PC-3 (cell line): Measurements from ENCODE around the gene EHMT1. TPM values are rescaled to one million over a fixed set of nuclear protein-coding genes. Genes with fewer than 3 reads are reported as not detected.

Source experiments
- ATAC-seq: fragments of 200-7000 bp; cut with Tn5 transposase; 2 replicates; pipeline ENCODE4 v1.9.1; 2020; ENCODE audit warnings: mild to moderate bottlenecking, moderate library complexity
- BruUV-seq: library from RNA; stranded (reverse); fragments of 400-500 nt; replicated peaks from 2 replicates; lab custom pipeline; 2021; lab: Mats Ljungman, UMichigan
- CTCF ChIA-PET: fragments of 300-600 bp; sonication (Branson Sonifier 250); formaldehyde crosslinking; loops from one replicate; lab custom pipeline; 2022; ENCODE audit warnings: antibody characterized with exemption; lab: Charles Lee
- POLR2A ChIA-PET: fragments of 300-600 bp; sonication (Branson Sonifier 250); formaldehyde crosslinking; loops from one replicate; lab custom pipeline; 2022; ENCODE audit warnings: antibody characterized with exemption; ENCODE audit not compliant: unreplicated experiment; lab: Charles Lee
- DNase-seq: peaks from one replicate; pipeline ENCODE4 v3.0.0-alpha.2; 2015
- H2AFZ ChIP-seq: fragments of 300-600 bp; sonication (generic); 2 replicates; pipeline ENCODE4 v1.6.0; 2016; ENCODE audit warnings: antibody characterized with exemption, low read length
- H3F3A ChIP-seq: fragments of 300-600 bp; sonication (generic); one replicate; pipeline ENCODE4 v1.6.0; 2017; ENCODE audit warnings: antibody characterized with exemption, low read length, control low read depth, mild to moderate bottlenecking; ENCODE audit not compliant: unreplicated experiment
- H3K27ac ChIP-seq: fragments of 300-600 bp; sonication (generic); 2 replicates; pipeline ENCODE4 v1.5.1; 2016; ENCODE audit warnings: mild to moderate bottlenecking, low read length
- H3K27me3 ChIP-seq: fragments of 300-600 bp; sonication (generic); 2 replicates; pipeline ENCODE4 v1.6.1; 2016; ENCODE audit warnings: low read length, mixed read lengths
- H3K36me3 ChIP-seq: fragments of 300-600 bp; sonication (generic); 2 replicates; pipeline ENCODE4 v1.6.1; 2016; ENCODE audit warnings: low read depth, mixed run types, low read length, mixed read lengths
- H3K4me1 ChIP-seq: fragments of 300-600 bp; sonication (generic); 2 replicates; pipeline ENCODE4 v1.5.1; 2016; ENCODE audit warnings: low read length; ENCODE audit not compliant: insufficient read depth
- H3K4me2 ChIP-seq: fragments of 300-600 bp; sonication (generic); 2 replicates; pipeline ENCODE4 v1.6.0; 2016; ENCODE audit warnings: low read length
- H3K4me3 ChIP-seq: fragments of 300-600 bp; sonication (generic); 2 replicates; pipeline ENCODE4 v1.5.1; 2016; ENCODE audit warnings: mild to moderate bottlenecking, low read length, mixed read lengths
- H3K79me2 ChIP-seq: fragments of 300-600 bp; sonication (generic); 2 replicates; pipeline ENCODE4 v1.6.1; 2017; ENCODE audit warnings: low read length, mixed read lengths
- H3K9ac ChIP-seq: fragments of 300-600 bp; sonication (generic); 2 replicates; pipeline ENCODE4 v1.6.0; 2016; ENCODE audit warnings: mild to moderate bottlenecking, low read length
- H3K9me2 ChIP-seq: fragments of 300-600 bp; sonication (generic); replicated peaks from 2 replicates; pipeline ENCODE4 v1.6.1; 2016; ENCODE audit warnings: mixed run types, low read length, mixed read lengths
- H3K9me3 ChIP-seq: fragments of 300-600 bp; sonication (generic); 2 replicates; pipeline ENCODE4 v1.6.1; 2016; ENCODE audit warnings: low read length, mixed read lengths
- H4K20me1 ChIP-seq: fragments of 300-600 bp; sonication (generic); 2 replicates; pipeline ENCODE4 v1.6.1; 2016; ENCODE audit warnings: low read length, mixed read lengths
- CTCF ChIP-seq: fragments of 300-600 bp; sonication (generic); conservative IDR thresholded peaks from 2 replicates; pipeline ENCODE4 v1.5.1; 2017; ENCODE audit warnings: antibody characterized with exemption, low read depth, mild to moderate bottlenecking, low read length
- EZH2 ChIP-seq: fragments of 300-600 bp; sonication (generic); IDR thresholded peaks from one replicate; pipeline ENCODE4 v1.6.1; 2017; ENCODE audit warnings: antibody characterized with exemption, mild to moderate bottlenecking, low read length; ENCODE audit not compliant: unreplicated experiment
- EZH2phosphoT487 ChIP-seq: fragments of 300-600 bp; sonication (generic); IDR thresholded peaks from 2 replicates; pipeline ENCODE4 v1.6.1; 2018; ENCODE audit warnings: mild to moderate bottlenecking, antibody characterized with exemption, low read length, borderline replicate concordance
- intact Hi-C: fragments of 100-400 bp; cut with micrococcal nuclease; formaldehyde crosslinking; loops from 2 replicates; pipeline ENCODE4 v1.9.0; 2023
- total RNA-seq: library from RNA; depleted of rRNA; stranded (reverse); fragments of >200 nt; gene quantifications from 2 replicates; pipeline ENCODE4 v1.2.3, GENCODE V29; 2014

Gene EHMT1
- total RNA-seq, 1 experiment from 2014 or later = 42.8 TPM

- intact Hi-C loops = loop anchor here (10.0 kb wide), 1 partner anchor 51 kb away; the partner anchor contains the start of genes MRPL41 and PNPLA7
- Histone ChIP-seq H3K4me1 (peaks cover 13% of the 10 kb centered on the region), H3K36me3 (no peaks in the 10 kb centered on the region), H3K4me2 (peak overlapping the region; percentile 95), H3K79me2 (peaks cover 46% of the 10 kb centered on the region), H3K4me3 (peak overlapping the region; percentile 75), H3K9me3 (no peaks in the 10 kb centered on the region), H3K27ac (no peak overlapping the region), H3K27me3 (no peaks in the 10 kb centered on the region), H2AFZ (no peak overlapping the region), H4K20me1 (no peaks in the 10 kb centered on the region), H3K9ac (peak overlapping the region; percentile 61), H3K9me2 (no peaks in the 10 kb centered on the region), H3F3A (no peaks in the 10 kb centered on the region)
- TF ChIP-seq EZH2phosphoT487 (no peak), CTCF (no peak), EZH2 (no peak)
- ChIA-PET CTCF (no interaction called here), POLR2A (no interaction called here)
- DNase-seq (no peak), ATAC-seq (peak; percentile 21)
- no TSS peak for BruUV-seq
These were observed 12.7 kb upstream of the EHMT1 start for GRCh38 chr9:137606005-137606621.

- H3K9me3 ChIP-seq = no peaks in the 10 kb centered on the region
- H4K20me1 ChIP-seq = no peaks in the 10 kb centered on the region
- H3K4me3 ChIP-seq = peak overlapping the region; percentile 75
- ATAC-seq (peak; percentile 6), DNase-seq (no peak)
- no peak overlapping the region for H2AFZ ChIP-seq
- peaks cover 19% of the 10 kb centered on the region for H3K4me1 ChIP-seq
- no peaks in the 10 kb centered on the region for H3K27me3 ChIP-seq
- TF ChIP-seq EZH2phosphoT487 (no peak), EZH2 (no peak), CTCF (no peak)
- BruUV-seq = no TSS peak
- H3K9ac ChIP-seq = peak overlapping the region; percentile 61
- peaks cover 46% of the 10 kb centered on the region for H3K79me2 ChIP-seq
- peak overlapping the region; percentile 95 for H3K4me2 ChIP-seq
- ChIA-PET POLR2A (no interaction called here), CTCF (no interaction called here)
- no peaks in the 10 kb centered on the region for H3K9me2 ChIP-seq
- no peaks in the 10 kb centered on the region for H3F3A ChIP-seq
- H3K36me3 ChIP-seq = no peaks in the 10 kb centered on the region
- intact Hi-C loops = loop anchor here (10.0 kb wide), 1 partner anchor 52 kb away; the partner anchor contains the start of genes MRPL41 and PNPLA7
- H3K27ac ChIP-seq = no peak overlapping the region; the same call in 1 of the 2 replicates
These were observed 12.1 kb upstream of the EHMT1 start for GRCh38 chr9:137606734-137607138.
